Epithelial cell of esophagus (primary cell): ENCODE results near the gene PLAAT2.

Source experiments
- DNase-seq: peaks from one replicate; pipeline ENCODE4 v3.0.0; 2010; ENCODE audit warnings: low read depth
- H3K4me3 ChIP-seq: 2 replicates; pipeline ENCODE4 v1.5.1; 2011; ENCODE audit warnings: mild to moderate bottlenecking, low read length, control low read depth
- TF ChIP-seq, protein P1 (sequence below): IDR thresholded peaks from 2 replicates; pipeline ENCODE4 v1.5.1; 2011; ENCODE audit warnings: low read depth, mild to moderate bottlenecking, low read length, control low read depth, inconsistent platforms; ENCODE audit not compliant: insufficient read depth; ENCODE audit errors: missing control alignments

The PLAAT2 gene

DNA sequence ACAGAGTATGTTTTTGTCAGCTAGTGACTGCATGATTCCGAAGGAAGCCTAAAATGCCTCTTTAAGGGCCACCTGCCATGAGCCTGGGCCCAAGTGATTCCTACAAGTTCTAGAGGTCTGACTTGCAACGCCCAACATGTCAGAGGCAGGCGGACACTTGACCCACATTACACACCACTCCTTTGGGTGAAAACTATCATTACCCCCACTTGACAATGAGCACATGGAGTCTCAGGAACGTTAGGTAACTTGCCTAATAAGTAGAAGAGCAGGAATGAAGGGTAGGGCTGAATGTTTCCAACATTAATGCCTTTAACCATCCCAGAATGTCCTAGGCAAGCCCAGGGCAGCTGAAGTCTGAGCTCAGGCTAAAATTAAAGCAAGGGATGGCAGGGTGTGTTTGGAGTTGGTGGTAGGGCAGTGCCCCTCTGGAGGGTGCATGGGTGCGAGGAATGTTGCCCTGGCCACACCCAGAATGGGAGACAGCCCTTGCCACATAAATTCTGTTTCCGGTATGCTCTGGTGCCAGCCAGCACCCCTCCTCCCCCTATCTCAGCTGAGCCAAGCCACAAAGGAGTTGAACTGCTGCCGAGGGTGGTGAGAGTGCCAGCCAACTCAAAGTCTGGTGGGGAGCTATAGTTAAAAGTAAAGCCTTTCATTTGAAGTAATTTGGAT, 2.5 kb downstream of the PLAAT2 start:
- no peak overlapping the region for H3K4me3 ChIP-seq
- peak; percentile 74 for DNase-seq
- TF ChIP-seq, protein P1, sequence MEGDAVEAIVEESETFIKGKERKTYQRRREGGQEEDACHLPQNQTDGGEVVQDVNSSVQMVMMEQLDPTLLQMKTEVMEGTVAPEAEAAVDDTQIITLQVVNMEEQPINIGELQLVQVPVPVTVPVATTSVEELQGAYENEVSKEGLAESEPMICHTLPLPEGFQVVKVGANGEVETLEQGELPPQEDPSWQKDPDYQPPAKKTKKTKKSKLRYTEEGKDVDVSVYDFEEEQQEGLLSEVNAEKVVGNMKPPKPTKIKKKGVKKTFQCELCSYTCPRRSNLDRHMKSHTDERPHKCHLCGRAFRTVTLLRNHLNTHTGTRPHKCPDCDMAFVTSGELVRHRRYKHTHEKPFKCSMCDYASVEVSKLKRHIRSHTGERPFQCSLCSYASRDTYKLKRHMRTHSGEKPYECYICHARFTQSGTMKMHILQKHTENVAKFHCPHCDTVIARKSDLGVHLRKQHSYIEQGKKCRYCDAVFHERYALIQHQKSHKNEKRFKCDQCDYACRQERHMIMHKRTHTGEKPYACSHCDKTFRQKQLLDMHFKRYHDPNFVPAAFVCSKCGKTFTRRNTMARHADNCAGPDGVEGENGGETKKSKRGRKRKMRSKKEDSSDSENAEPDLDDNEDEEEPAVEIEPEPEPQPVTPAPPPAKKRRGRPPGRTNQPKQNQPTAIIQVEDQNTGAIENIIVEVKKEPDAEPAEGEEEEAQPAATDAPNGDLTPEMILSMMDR = no peak

DNA sequence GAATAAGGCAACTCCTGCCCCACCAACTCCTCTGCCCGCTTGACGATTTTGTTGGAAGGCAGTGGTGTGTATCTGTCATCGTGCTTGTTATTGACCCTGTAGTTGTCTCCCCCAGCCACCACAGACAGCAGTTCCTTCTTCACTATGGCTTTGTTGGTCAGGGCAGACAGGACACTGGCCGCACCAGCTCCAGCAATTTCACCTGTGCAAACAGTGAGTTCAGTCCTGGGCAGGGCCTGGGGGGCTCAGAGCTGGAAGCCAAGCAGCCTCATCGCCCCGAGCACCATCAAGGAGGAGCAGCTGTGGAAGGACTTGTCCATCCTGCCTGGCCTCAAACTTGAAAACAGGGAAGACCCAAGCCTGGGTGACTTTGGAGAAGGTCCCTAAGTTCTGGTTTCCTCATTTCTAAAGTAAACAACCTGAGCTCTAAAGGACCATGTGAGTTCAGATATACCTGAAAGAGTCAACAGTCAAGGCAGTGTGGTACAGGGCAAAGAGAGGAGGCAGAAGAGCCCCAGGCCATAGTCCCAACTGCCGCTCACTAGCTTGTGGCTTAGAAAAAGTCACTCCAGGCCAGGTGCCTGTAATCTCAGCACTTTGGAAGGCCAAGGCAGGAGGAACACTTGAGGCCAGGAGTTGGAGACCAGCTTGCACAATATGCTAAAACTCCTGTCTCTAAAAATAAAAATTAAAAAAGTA, 4.6 kb downstream of the PLAAT2 start:
- no peak for DNase-seq
- TF ChIP-seq, protein P1 = no peak
- no peak overlapping the region for H3K4me3 ChIP-seq

- DNase-seq = no peak
- TF ChIP-seq, protein P1 = no peak
- no peak overlapping the region for H3K4me3 ChIP-seq
These were observed 5.6 kb downstream of the PLAAT2 start for GRCh38 chr11:63557570-63557969.

GRCh38 chr11:63556404-63557013, 6.7 kb downstream of the PLAAT2 start:
- no peak overlapping the region for H3K4me3 ChIP-seq
- TF ChIP-seq, protein P1 = no peak
- DNase-seq = no peak

DNA sequence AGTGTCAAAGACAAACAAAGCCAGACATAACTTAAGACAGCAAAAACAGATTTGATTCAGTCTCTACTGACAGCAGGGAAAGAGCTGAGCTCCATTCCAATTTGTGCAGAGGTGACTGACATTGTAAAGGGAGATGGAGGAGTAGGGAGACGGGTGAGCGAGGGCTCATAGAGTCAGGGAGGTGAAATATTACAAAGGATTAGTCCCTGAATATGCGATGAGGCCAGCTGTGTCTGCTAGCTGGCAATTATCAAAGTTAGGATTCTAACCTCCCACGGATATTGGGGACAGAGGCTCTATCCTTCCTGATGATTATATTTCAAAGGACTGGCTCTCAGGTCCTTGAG, 8.3 kb downstream of the PLAAT2 start:
- TF ChIP-seq, protein P1 = no peak
- no peak for DNase-seq
- H3K4me3 ChIP-seq = no peak overlapping the region

DNA sequence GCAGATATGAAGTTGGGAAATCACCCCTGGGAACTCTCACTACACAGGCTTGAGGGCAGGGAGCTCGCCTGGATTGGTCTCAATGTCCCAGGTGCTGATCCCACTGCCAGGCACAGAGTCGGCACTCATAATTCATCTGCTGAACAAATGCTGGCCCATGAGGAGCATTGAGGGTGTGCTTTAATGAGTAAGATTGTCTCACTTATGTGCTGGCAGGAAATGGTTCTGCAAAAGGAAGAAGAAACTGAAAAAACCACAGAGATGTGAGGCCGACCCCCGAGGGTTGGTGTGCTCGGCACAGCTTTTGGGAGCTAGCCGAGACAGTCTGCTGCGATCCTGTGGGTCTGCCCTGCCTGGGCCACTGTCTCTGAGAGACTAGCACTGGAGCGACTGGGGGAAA, 9.4 kb downstream of the PLAAT2 start:
- TF ChIP-seq, protein P1 = no peak
- DNase-seq = peak; percentile 17
- no peak overlapping the region for H3K4me3 ChIP-seq
